WERI-Rb-1 (cell line): ENCODE measurements around the gene OTUB1.

Experiments
- DNase-seq: peaks from one replicate; pipeline ENCODE4 v3.0.0-alpha.2; 2020
- H3K27ac ChIP-seq: fragments of 250-450 bp; sonication (Bioruptor Pico); 2 replicates; pipeline ENCODE4 v1.5.1; 2020; ENCODE audit warnings: mild to moderate bottlenecking, moderate library complexity
- H3K27me3 ChIP-seq: fragments of 250-450 bp; sonication (Bioruptor Pico); 2 replicates; pipeline ENCODE4 v1.5.1; 2021; ENCODE audit warnings: mild to moderate bottlenecking, low read depth, moderate library complexity; ENCODE audit not compliant: insufficient read depth, severe bottlenecking
- H3K36me3 ChIP-seq: fragments of 250-450 bp; sonication (Bioruptor Pico); 2 replicates; pipeline ENCODE4 v1.5.1; 2020; ENCODE audit warnings: mild to moderate bottlenecking, moderate library complexity
- H3K4me3 ChIP-seq: 2 replicates; pipeline ENCODE4 v1.5.1; 2011; ENCODE audit warnings: low read depth, mild to moderate bottlenecking, control low read depth, low read length
- H3K9me3 ChIP-seq: fragments of 250-450 bp; sonication (Bioruptor Pico); 2 replicates; pipeline ENCODE4 v1.5.1; 2021; ENCODE audit warnings: mild to moderate bottlenecking, moderate library complexity; ENCODE audit not compliant: severe bottlenecking
- TF ChIP-seq, protein P1 (sequence below): IDR thresholded peaks from 2 replicates; pipeline ENCODE4 v1.5.1; 2011; ENCODE audit warnings: low read depth, mild to moderate bottlenecking, control low read depth, inconsistent platforms, low read length

The OTUB1 gene

DNA sequence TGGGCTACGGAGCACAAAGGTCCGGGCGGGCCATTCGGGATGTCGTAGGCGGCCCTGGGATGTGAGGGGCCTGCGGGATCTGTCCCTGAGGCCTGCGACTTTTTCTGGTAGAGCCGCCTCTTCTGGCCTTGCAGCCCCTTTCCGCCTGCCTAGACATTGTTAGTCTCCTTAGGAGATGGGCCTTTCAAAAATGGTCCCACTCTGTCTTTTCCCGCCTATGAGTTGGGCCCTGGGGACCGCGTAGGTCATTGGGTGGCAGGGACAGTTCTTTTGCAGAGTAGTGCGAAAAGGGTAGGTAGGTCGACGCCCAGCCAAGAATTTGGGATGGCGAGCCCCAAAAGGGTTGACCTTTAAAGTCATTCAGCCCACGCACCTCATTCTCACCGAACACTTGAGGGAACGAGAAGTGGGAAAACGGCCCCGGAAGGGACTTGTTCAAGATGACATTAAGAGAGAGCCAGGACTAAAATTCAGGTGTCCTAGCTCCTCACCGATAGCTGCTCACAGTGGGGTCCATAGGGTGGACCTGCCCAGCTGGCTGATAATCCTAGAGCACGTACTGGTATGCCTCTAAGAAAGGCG is 785 bp downstream of the OTUB1 start:
- DNase-seq = no peak
- peak overlapping the region; percentile 81 for H3K27ac ChIP-seq
- H3K9me3 ChIP-seq = no peaks in the 10 kb centered on the region

DNA sequence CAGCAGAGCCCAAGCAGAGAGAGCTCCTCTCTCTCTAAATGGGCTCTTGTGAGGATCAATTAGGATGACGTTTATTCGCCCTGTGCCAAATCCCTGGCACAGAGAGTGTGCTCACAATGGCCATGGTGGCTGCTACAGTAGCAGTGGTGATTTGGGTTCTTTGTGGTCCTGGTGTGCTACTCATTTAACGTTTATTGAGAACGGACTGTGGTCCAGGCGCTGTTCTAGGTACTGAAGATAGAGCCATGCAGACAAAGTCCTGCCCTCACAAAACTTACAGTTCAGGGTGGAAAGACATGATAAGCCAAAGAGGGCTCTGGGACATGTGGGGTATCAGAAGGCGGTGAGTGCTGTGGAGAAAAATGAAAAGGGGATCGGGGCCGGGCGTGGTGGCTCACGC is 5.3 kb downstream of the OTUB1 start:
- no peaks in the 10 kb centered on the region for H3K27me3 ChIP-seq
- TF ChIP-seq, protein P1, sequence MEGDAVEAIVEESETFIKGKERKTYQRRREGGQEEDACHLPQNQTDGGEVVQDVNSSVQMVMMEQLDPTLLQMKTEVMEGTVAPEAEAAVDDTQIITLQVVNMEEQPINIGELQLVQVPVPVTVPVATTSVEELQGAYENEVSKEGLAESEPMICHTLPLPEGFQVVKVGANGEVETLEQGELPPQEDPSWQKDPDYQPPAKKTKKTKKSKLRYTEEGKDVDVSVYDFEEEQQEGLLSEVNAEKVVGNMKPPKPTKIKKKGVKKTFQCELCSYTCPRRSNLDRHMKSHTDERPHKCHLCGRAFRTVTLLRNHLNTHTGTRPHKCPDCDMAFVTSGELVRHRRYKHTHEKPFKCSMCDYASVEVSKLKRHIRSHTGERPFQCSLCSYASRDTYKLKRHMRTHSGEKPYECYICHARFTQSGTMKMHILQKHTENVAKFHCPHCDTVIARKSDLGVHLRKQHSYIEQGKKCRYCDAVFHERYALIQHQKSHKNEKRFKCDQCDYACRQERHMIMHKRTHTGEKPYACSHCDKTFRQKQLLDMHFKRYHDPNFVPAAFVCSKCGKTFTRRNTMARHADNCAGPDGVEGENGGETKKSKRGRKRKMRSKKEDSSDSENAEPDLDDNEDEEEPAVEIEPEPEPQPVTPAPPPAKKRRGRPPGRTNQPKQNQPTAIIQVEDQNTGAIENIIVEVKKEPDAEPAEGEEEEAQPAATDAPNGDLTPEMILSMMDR = no peak
- H3K4me3 ChIP-seq = no peak overlapping the region
- no peak for DNase-seq
- H3K27ac ChIP-seq = no peak overlapping the region
- no peaks in the 10 kb centered on the region for H3K9me3 ChIP-seq
- peaks cover 48% of the 10 kb centered on the region for H3K36me3 ChIP-seq

More for the DNA sequence above, 785 bp downstream of the OTUB1 start:
- TF ChIP-seq, protein P1 = no peak
- Histone ChIP-seq H3K4me3 (peak overlapping the region; percentile 80), H3K36me3 (peaks cover 27% of the 10 kb centered on the region), H3K27me3 (no peaks in the 10 kb centered on the region)

- peaks cover 62% of the 10 kb centered on the region for H3K36me3 ChIP-seq
- TF ChIP-seq, protein P1 = no peak
- no peaks in the 10 kb centered on the region for H3K9me3 ChIP-seq
- no peaks in the 10 kb centered on the region for H3K27me3 ChIP-seq
- no peak overlapping the region for H3K27ac ChIP-seq
- H3K4me3 ChIP-seq = no peak overlapping the region
- DNase-seq = no peak
These were observed 6.9 kb downstream of the OTUB1 start for GRCh38 chr11:63993100-63993499.

DNA sequence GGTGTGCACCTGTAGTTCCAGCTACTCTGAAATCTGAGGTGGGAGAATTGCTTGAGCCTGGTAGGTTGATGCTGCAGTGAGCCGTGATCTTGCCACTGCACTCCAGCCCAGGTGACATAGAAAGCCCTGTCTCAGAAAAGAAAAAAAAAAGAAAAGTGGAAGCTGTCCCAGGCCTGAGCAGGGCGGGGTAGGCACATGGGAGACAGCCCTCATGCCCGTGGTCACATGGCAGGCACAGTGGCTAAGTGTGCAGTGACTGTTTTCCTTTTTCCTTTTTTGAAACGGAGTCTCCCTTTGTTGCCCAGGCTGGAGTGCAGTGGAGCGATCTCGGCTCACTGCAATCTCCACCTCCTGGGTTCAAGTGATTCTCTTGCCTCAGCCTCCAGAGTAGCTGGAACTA is 7.8 kb downstream of the OTUB1 start:
- TF ChIP-seq, protein P1 = no peak
- no peak for DNase-seq
- Histone ChIP-seq H3K36me3 (peaks cover 60% of the 10 kb centered on the region), H3K4me3 (no peak overlapping the region), H3K27ac (no peak overlapping the region), H3K9me3 (no peaks in the 10 kb centered on the region), H3K27me3 (no peaks in the 10 kb centered on the region)

GRCh38 chr11:63996512-63996911 is 10.3 kb downstream of the OTUB1 start:
- H3K27me3 ChIP-seq = no peaks in the 10 kb centered on the region
- no peaks in the 10 kb centered on the region for H3K9me3 ChIP-seq
- no peak overlapping the region for H3K27ac ChIP-seq
- TF ChIP-seq, protein P1 = no peak
- no peak for DNase-seq
- no peak overlapping the region for H3K4me3 ChIP-seq
- H3K36me3 ChIP-seq = peaks cover 43% of the 10 kb centered on the region

DNA sequence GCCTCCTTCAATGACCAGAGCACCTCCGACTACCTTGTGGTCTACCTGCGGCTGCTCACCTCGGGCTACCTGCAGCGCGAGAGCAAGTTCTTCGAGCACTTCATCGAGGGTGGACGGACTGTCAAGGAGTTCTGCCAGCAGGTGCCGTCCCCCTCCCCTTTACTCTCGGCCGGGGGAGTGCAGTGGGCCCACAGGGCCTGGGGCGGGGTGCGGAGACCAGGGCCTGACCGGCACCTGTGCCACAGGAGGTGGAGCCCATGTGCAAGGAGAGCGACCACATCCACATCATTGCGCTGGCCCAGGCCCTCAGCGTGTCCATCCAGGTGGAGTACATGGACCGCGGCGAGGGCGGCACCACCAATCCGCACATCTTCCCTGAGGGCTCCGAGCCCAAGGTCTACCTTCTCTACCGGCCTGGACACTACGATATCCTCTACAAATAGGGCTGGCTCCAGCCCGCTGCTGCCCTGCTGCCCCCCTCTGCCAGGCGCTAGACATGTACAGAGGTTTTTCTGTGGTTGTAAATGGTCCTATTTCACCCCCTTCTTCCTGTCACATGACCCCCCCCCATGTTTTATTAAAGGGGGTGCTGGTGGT is 11.0 kb downstream of the OTUB1 start:
- DNase-seq = no peak
- Histone ChIP-seq H3K4me3 (no peak overlapping the region), H3K9me3 (no peaks in the 10 kb centered on the region), H3K36me3 (peaks cover 43% of the 10 kb centered on the region), H3K27me3 (no peaks in the 10 kb centered on the region), H3K27ac (no peak overlapping the region)
- TF ChIP-seq, protein P1 = no peak
